ENCODE data around the gene CCR7.

The CCR7 gene

DNA sequence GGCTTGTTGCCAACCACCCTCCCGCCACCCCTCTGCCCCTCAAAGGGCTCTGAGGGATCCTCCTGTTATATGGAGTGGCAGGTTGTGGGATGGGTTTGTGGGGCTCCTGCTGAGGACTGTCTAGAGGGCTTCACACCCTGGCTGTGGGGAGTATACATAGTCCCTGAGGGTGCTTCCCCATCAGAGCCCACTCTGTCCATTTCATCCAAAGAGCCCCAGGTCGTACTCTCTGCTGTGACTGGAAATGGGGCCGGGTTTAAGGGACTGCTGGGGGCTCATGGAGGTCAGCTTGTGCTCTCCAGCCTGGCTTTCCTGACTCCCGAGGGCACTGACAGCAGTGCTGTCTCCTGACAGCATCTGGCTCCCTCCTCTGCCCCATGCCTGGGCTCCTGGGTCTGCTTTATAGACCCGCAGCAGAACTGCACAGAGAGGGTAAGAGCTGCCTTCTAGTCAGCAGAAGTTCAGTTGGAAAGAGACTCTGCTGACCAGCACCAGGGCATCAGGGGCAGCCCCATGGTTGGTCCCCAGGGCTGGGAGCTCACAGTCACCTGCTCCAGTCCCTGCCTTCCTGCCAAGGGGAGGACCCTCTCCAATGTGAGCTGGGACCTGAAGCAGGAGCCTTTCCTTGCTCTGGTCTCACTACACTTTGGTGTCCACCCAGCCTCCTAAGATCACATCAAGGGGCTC is 46.0 kb downstream of the CCR7 start:
- Histone ChIP-seq H3K9me3 (ENCODE audit: control insufficient read depth in 2 of 2, low read length in 2 of 2) (no peaks in the 10 kb centered on the region), H3K9ac (ENCODE audit: low read length in 2 of 2) (no peak overlapping the region), H3K36me3 (ENCODE audit: control insufficient read depth in 2 of 2, insufficient read depth in 2 of 2, low read length in 2 of 2) (no peaks in the 10 kb centered on the region), H3K27ac (ENCODE audit: low read length) (no peak overlapping the region), H3K4me3 (ENCODE audit: low read length in 2 of 2) (no peak overlapping the region), H3K4me1 (ENCODE audit: control insufficient read depth, insufficient read depth, low read length) (no peaks in the 10 kb centered on the region), H3K27me3 (ENCODE audit: control insufficient read depth in 1 of 2, insufficient read depth in 2 of 2, low read length in 2 of 2) (no peaks in the 10 kb centered on the region)

- H3K9me3 ChIP-seq (ENCODE audit: control insufficient read depth in 2 of 2, low read length in 2 of 2) = no peaks in the 10 kb centered on the region
- H3K27me3 ChIP-seq (ENCODE audit: control insufficient read depth in 1 of 2, insufficient read depth in 2 of 2, low read length in 2 of 2) = no peaks in the 10 kb centered on the region
- no peak overlapping the region for H3K9ac ChIP-seq (ENCODE audit: low read length in 2 of 2)
- H3K27ac ChIP-seq (ENCODE audit: low read length) = no peak overlapping the region
- no peak overlapping the region for H3K4me3 ChIP-seq (ENCODE audit: low read length in 2 of 2)
- H3K4me1 ChIP-seq (ENCODE audit: control insufficient read depth, insufficient read depth, low read length) = no peaks in the 10 kb centered on the region
- no peaks in the 10 kb centered on the region for H3K36me3 ChIP-seq (ENCODE audit: control insufficient read depth in 2 of 2, insufficient read depth in 2 of 2, low read length in 2 of 2)
Measured at GRCh38 chr17:40518401-40519088, 46.7 kb downstream of the CCR7 start.

GRCh38 chr17:40517981-40518380 is 47.3 kb downstream of the CCR7 start:
- Histone ChIP-seq H3K27me3 (ENCODE audit: control insufficient read depth in 1 of 2, insufficient read depth in 2 of 2, low read length in 2 of 2) (no peaks in the 10 kb centered on the region), H3K9me3 (ENCODE audit: control insufficient read depth in 2 of 2, low read length in 2 of 2) (no peaks in the 10 kb centered on the region), H3K4me3 (ENCODE audit: low read length in 2 of 2) (no peak overlapping the region), H3K36me3 (ENCODE audit: control insufficient read depth in 2 of 2, insufficient read depth in 2 of 2, low read length in 2 of 2) (no peaks in the 10 kb centered on the region), H3K9ac (ENCODE audit: low read length in 2 of 2) (no peak overlapping the region), H3K27ac (ENCODE audit: low read length) (no peak overlapping the region), H3K4me1 (ENCODE audit: control insufficient read depth, insufficient read depth, low read length) (no peaks in the 10 kb centered on the region)

DNA sequence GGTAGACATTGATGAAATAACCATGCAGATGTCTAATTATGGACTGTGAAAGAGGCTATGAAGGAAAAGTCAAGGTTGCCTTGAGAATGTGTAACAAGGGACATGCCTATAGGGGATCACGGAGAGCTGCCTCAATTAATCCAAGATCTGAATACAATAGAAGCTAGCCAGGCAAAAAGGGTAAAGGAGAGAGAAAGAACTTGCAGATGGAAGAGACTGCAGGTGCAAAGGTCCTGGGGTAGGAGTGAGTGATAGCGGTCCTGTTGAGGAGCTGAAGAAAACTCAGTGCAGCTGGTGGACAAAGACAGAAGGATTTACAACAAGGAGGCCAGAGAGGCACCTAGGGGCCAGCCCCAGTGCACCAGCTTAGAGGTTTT is 48.0 kb downstream of the CCR7 start:
- Histone ChIP-seq H3K4me1 (ENCODE audit: control insufficient read depth, insufficient read depth, low read length) (no peaks in the 10 kb centered on the region), H3K27me3 (ENCODE audit: control insufficient read depth in 1 of 2, insufficient read depth in 2 of 2, low read length in 2 of 2) (no peaks in the 10 kb centered on the region), H3K27ac (ENCODE audit: low read length) (no peak overlapping the region), H3K9ac (ENCODE audit: low read length in 2 of 2) (no peak overlapping the region), H3K36me3 (ENCODE audit: control insufficient read depth in 2 of 2, insufficient read depth in 2 of 2, low read length in 2 of 2) (no peaks in the 10 kb centered on the region), H3K4me3 (ENCODE audit: low read length in 2 of 2) (no peak overlapping the region), H3K9me3 (ENCODE audit: control insufficient read depth in 2 of 2, low read length in 2 of 2) (no peaks in the 10 kb centered on the region)

- Histone ChIP-seq H3K4me3 (ENCODE audit: low read length in 2 of 2) (no peak overlapping the region), H3K9me3 (ENCODE audit: control insufficient read depth in 2 of 2, low read length in 2 of 2) (no peaks in the 10 kb centered on the region), H3K27ac (ENCODE audit: low read length) (no peak overlapping the region), H3K9ac (ENCODE audit: low read length in 2 of 2) (no peak overlapping the region), H3K4me1 (ENCODE audit: control insufficient read depth, insufficient read depth, low read length) (no peaks in the 10 kb centered on the region), H3K27me3 (ENCODE audit: control insufficient read depth in 1 of 2, insufficient read depth in 2 of 2, low read length in 2 of 2) (no peaks in the 10 kb centered on the region), H3K36me3 (ENCODE audit: control insufficient read depth in 2 of 2, insufficient read depth in 2 of 2, low read length in 2 of 2) (no peaks in the 10 kb centered on the region)
Measured at GRCh38 chr17:40516581-40517285, 48.5 kb downstream of the CCR7 start.

DNA sequence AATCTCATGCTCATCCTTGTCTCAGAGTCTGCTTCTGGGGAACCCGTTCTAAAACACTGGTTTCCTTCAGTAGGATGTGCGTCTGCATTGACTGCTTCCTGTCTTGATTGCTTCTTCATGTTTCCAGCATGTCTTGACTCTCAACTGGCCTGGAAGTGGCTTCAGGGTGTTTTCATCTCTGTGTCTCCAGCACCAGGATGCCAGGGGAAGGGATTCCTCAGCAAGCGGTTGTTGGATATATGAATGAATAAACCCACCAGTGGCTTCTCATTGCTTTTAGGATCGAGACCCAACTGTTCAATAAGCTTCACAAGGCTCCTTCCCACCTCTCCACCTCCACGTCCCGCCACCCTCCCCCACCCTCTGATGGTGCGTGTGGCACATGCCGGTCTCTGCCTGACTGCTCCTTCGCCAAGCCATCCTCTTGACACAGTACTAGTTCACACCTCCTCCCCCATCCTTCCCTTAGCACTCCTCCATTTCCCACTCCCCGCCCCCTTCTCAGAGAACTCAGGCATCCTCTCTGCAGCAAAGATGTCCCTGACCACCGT is 49.7 kb downstream of the CCR7 start:
- Histone ChIP-seq H3K27me3 (ENCODE audit: control insufficient read depth in 1 of 2, insufficient read depth in 2 of 2, low read length in 2 of 2) (no peaks in the 10 kb centered on the region), H3K9ac (ENCODE audit: low read length in 2 of 2) (no peak overlapping the region), H3K9me3 (ENCODE audit: control insufficient read depth in 2 of 2, low read length in 2 of 2) (no peaks in the 10 kb centered on the region), H3K36me3 (ENCODE audit: control insufficient read depth in 2 of 2, insufficient read depth in 2 of 2, low read length in 2 of 2) (no peaks in the 10 kb centered on the region), H3K4me1 (ENCODE audit: control insufficient read depth, insufficient read depth, low read length) (no peaks in the 10 kb centered on the region), H3K27ac (ENCODE audit: low read length) (no peak overlapping the region), H3K4me3 (ENCODE audit: low read length in 2 of 2) (no peak overlapping the region)

DNA sequence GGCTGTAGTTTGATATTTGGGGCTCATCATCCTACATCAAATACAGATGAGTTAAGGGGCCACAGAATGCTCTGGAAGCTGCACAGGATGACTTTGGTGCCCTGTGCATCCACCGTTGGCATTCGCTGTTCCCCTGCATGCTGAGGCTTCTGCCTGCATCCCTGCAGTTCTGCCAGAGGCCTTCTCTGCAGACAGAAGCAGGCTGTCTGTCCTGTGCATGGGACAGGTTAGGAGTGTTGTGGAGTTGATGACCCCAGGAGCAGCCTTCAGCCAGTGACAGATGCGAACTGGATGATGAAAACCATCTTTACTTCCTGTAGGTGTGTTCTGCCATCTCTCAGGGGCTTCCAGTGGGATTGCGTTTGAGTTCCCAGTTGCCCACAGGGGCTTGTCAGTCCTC is 50.3 kb downstream of the CCR7 start:
- H3K9ac ChIP-seq (ENCODE audit: low read length in 2 of 2) = no peak overlapping the region
- no peak overlapping the region for H3K27ac ChIP-seq (ENCODE audit: low read length)
- H3K4me3 ChIP-seq (ENCODE audit: low read length in 2 of 2) = no peak overlapping the region
- H3K36me3 ChIP-seq (ENCODE audit: control insufficient read depth in 2 of 2, insufficient read depth in 2 of 2, low read length in 2 of 2) = no peaks in the 10 kb centered on the region
- no peaks in the 10 kb centered on the region for H3K9me3 ChIP-seq (ENCODE audit: control insufficient read depth in 2 of 2, low read length in 2 of 2)
- H3K4me1 ChIP-seq (ENCODE audit: control insufficient read depth, insufficient read depth, low read length) = peaks cover 2% of the 10 kb centered on the region
- H3K27me3 ChIP-seq (ENCODE audit: control insufficient read depth in 1 of 2, insufficient read depth in 2 of 2, low read length in 2 of 2) = no peaks in the 10 kb centered on the region

DNA sequence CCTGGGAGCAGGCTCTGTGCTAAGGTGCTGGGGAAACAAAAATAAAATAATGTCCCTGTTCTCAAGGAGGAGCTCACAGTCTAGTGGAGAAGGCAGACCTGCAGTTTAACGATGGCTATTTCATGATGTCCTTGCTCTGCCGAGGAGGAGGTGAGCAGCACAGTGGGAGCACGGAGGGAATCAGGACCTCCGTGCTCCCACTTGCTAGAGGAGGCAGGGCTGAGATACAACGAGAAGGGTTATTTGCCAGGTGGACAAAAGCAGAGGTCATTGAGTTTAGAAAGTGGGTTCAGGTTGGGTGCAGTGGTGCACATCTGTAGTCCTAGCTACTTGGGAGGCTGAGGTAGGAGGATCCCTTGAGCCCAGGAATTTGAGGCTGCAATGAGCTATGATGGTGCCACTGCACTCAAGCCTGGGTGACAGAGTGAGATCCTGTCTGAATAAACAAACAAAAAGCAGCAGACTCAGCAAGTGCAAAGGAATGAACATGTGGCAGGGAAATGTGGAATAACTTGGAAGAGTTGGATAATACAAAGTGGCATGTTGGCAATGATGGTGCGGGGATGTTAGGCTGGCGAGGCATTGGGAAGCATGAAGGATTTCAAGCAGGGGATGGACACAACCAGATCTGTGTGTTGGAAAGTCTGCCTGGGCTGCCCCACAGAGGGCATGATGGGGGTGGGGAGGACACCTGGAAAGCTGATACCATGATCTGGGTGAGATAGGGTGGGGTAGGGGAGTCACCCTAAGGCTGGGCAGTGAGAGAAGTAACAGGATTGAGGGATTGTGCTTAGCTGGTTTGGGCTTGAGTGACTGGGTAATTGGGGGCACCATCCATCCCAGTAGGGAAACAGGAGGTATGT is 51.0 kb downstream of the CCR7 start:
- H3K9me3 ChIP-seq (ENCODE audit: control insufficient read depth in 2 of 2, low read length in 2 of 2) = no peaks in the 10 kb centered on the region
- no peaks in the 10 kb centered on the region for H3K36me3 ChIP-seq (ENCODE audit: control insufficient read depth in 2 of 2, insufficient read depth in 2 of 2, low read length in 2 of 2)
- H3K27me3 ChIP-seq (ENCODE audit: control insufficient read depth in 1 of 2, insufficient read depth in 2 of 2, low read length in 2 of 2) = no peaks in the 10 kb centered on the region
- H3K4me1 ChIP-seq (ENCODE audit: control insufficient read depth, insufficient read depth, low read length) = peaks cover 2% of the 10 kb centered on the region
- no peak overlapping the region for H3K4me3 ChIP-seq (ENCODE audit: low read length in 2 of 2)
- no peak overlapping the region for H3K27ac ChIP-seq (ENCODE audit: low read length)
- no peak overlapping the region for H3K9ac ChIP-seq (ENCODE audit: low read length in 2 of 2)

DNA sequence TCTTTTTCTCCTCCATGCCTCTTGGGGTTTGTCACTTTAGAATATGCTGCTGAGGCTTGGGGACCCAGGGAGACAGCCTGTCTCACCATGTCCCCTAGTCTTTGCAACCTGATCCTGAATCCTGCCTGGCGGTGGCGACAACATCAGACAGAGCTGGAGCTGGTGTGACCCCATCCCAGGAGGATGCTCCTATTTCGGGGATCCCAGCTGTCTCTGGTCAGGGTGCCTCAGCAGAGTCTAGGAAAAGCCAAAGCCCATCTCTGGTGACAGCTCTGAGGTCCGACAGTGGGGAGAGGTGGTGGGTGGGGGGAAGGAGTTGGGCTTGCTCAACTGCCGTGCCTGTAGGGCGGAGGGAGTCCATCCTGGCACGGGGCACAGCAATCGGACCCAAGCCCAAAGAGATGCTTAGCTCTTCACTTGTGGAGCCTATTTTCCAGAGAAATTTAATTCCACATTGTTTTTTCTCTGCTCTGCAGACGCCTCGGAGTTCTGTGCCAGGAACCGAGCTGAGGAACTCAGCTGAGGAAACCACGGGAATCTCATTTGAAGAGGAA is 53.5 kb downstream of the CCR7 start:
- Histone ChIP-seq H3K4me1 (ENCODE audit: control insufficient read depth, insufficient read depth, low read length) (peaks cover 2% of the 10 kb centered on the region), H3K27ac (ENCODE audit: low read length) (no peak overlapping the region), H3K9me3 (ENCODE audit: control insufficient read depth in 2 of 2, low read length in 2 of 2) (no peaks in the 10 kb centered on the region), H3K36me3 (ENCODE audit: control insufficient read depth in 2 of 2, insufficient read depth in 2 of 2, low read length in 2 of 2) (no peaks in the 10 kb centered on the region), H3K4me3 (ENCODE audit: low read length in 2 of 2) (no peak overlapping the region), H3K27me3 (ENCODE audit: control insufficient read depth in 1 of 2, insufficient read depth in 2 of 2, low read length in 2 of 2) (no peaks in the 10 kb centered on the region), H3K9ac (ENCODE audit: low read length in 2 of 2) (no peak overlapping the region)

GRCh38 chr17:40511136-40511535 is 54.1 kb downstream of the CCR7 start:
- Histone ChIP-seq H3K27me3 (ENCODE audit: control insufficient read depth in 1 of 2, insufficient read depth in 2 of 2, low read length in 2 of 2) (no peaks in the 10 kb centered on the region), H3K4me1 (ENCODE audit: control insufficient read depth, insufficient read depth, low read length) (peaks cover 2% of the 10 kb centered on the region), H3K36me3 (ENCODE audit: control insufficient read depth in 2 of 2, insufficient read depth in 2 of 2, low read length in 2 of 2) (no peaks in the 10 kb centered on the region), H3K4me3 (ENCODE audit: low read length in 2 of 2) (no peak overlapping the region), H3K9me3 (ENCODE audit: control insufficient read depth in 2 of 2, low read length in 2 of 2) (no peaks in the 10 kb centered on the region), H3K27ac (ENCODE audit: low read length) (no peak overlapping the region), H3K9ac (ENCODE audit: low read length in 2 of 2) (no peak overlapping the region)
